AG09319 (cell line): ENCODE measurements around the gene WNT7B.

Experiments used
- DNase-seq: peaks from one replicate; pipeline ENCODE4 v3.0.0-alpha.2; 2010; ENCODE audit warnings: low read depth; ENCODE audit errors: extremely low read depth
- CTCF ChIP-seq: IDR thresholded peaks from 2 replicates; pipeline ENCODE4 v1.5.1; 2011; ENCODE audit warnings: low read depth, mild to moderate bottlenecking, inconsistent platforms, low read length, moderate library complexity

The WNT7B gene

GRCh38 chr22:45962756-45963324 is 14.1 kb downstream of the WNT7B start:
- no peak for DNase-seq

GRCh38 chr22:45962434-45962718 is 14.6 kb downstream of the WNT7B start:
- no peak for TF ChIP-seq CTCF

More at GRCh38 chr22:45962756-45963324, 14.1 kb downstream of the WNT7B start:
- no peak for TF ChIP-seq CTCF

GRCh38 chr22:45961679-45962433 is 15.1 kb downstream of the WNT7B start:
- no peak for TF ChIP-seq CTCF
- DNase-seq: no peak

More at GRCh38 chr22:45962434-45962718, 14.6 kb downstream of the WNT7B start:
- DNase-seq: no peak

GRCh38 chr22:45960477-45961386 is 16.2 kb downstream of the WNT7B start:
- DNase-seq: no peak
- TF ChIP-seq CTCF: no peak

GRCh38 chr22:45959719-45960476 is 17.1 kb downstream of the WNT7B start:
- no peak for DNase-seq
- TF ChIP-seq CTCF: no peak

GRCh38 chr22:45958971-45959370 is 18.0 kb downstream of the WNT7B start:
- TF ChIP-seq CTCF: no peak
- DNase-seq: no peak
